ENCODE results near the gene VAV3. TPM values are rescaled to one million over a fixed set of nuclear protein-coding genes. Genes with fewer than 3 reads are reported as not detected.

Gene VAV3
- total RNA-seq, 1 experiment from 2014 or later: not detected

DNA sequence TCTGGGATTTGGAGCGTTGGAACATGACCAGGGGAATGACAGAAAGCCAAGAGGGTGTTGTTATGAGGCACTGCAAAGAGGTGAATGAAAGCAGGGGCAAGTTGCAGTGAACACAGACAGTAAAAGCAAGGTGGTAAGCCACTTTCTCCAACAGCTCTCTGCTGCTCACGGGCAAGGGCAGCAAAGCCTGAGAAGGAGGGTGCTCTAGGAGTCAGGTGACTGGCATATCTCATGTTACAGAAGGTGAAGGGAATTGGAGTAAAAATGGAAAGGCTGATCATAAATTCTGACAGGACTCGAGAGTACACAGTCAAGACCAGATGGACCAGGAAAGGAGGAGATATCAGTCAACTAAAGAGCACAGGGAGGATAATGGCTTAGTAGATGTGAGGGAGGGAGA is 14.5 kb downstream of the VAV3 start:
- intact Hi-C loops (cut with micrococcal nuclease): no loop called here
- Histone ChIP-seq H3K9me3 (ENCODE audit: control insufficient read depth in 1 of 2, insufficient read depth in 1 of 2, low read depth in 1 of 2, low read length in 2 of 2) (no peaks in the 10 kb centered on the region), H3K27ac (ENCODE audit: low read depth, low read length) (no peak overlapping the region), H3K27me3 (ENCODE audit: insufficient read depth, low read length) (peaks cover 48% of the 10 kb centered on the region), H3K9me2 (ENCODE audit: insufficient read depth) (no peaks in the 10 kb centered on the region), H3K9ac (ENCODE audit: low read length) (no peak overlapping the region), H4K20me1 (ENCODE audit: insufficient read depth) (no peaks in the 10 kb centered on the region), H3K36me3 (ENCODE audit: control insufficient read depth in 1 of 2, insufficient read depth in 2 of 2, low read length in 2 of 2) (no peaks in the 10 kb centered on the region), H3K4me1 (ENCODE audit: control insufficient read depth in 1 of 2, insufficient read depth in 2 of 2, low read length in 2 of 2) (no peaks in the 10 kb centered on the region), H3K79me2 (ENCODE audit: insufficient read depth, low read length) (no peaks in the 10 kb centered on the region), H3K4me2 (ENCODE audit: low read length) (no peak overlapping the region), H2AFZ (ENCODE audit: low read depth, low read length, poor library complexity, severe bottlenecking) (no peak overlapping the region), H3K4me3 (replicated peaks in 1 of 2; ENCODE audit: low read depth in 1 of 2, low read length in 2 of 2) (no peak overlapping the region)
- TF ChIP-seq FOSL1 (IDR thresholded peaks at IDR 0.05; ENCODE audit: low read depth) (no peak), SIN3A (IDR thresholded peaks at IDR 0.05; ENCODE audit: low read depth) (no peak), SP1 (IDR thresholded peaks at IDR 0.05; ENCODE audit: low read depth) (no peak), JUND (IDR thresholded peaks at IDR 0.05) (no peak), ZNF274 (IDR thresholded peaks at IDR 0.05; ENCODE audit: low read depth, low read length) (no peak), POLR2AphosphoS5 (IDR thresholded peaks at IDR 0.05; ENCODE audit: low read depth, low read length) (no peak), CBX3 (IDR thresholded peaks at IDR 0.05; ENCODE audit: low read depth) (no peak), EGR1 (IDR thresholded peaks at IDR 0.05; ENCODE audit: low read depth) (no peak), EZH2phosphoT487 (IDR thresholded peaks at IDR 0.05; ENCODE audit: borderline replicate concordance) (no peak), ELF1 (IDR thresholded peaks at IDR 0.05; ENCODE audit: borderline replicate concordance, low read depth) (no peak), YY1 (IDR thresholded peaks at IDR 0.05; ENCODE audit: extremely low read depth, insufficient replicate concordance, low read depth, low read length) (no peak), POLR2A (IDR thresholded peaks at IDR 0.05; ENCODE audit: borderline replicate concordance, extremely low read depth, insufficient read depth, insufficient read length) (no peak), TCF7L2 (IDR thresholded peaks at IDR 0.05; ENCODE audit: borderline replicate concordance, extremely low read depth, insufficient read depth, insufficient read length) (no peak), SRF (IDR thresholded peaks at IDR 0.05; ENCODE audit: low read depth) (no peak), EZH2 (IDR thresholded peaks at IDR 0.05) (no peak)
- TF ChIP-seq, protein P1, sequence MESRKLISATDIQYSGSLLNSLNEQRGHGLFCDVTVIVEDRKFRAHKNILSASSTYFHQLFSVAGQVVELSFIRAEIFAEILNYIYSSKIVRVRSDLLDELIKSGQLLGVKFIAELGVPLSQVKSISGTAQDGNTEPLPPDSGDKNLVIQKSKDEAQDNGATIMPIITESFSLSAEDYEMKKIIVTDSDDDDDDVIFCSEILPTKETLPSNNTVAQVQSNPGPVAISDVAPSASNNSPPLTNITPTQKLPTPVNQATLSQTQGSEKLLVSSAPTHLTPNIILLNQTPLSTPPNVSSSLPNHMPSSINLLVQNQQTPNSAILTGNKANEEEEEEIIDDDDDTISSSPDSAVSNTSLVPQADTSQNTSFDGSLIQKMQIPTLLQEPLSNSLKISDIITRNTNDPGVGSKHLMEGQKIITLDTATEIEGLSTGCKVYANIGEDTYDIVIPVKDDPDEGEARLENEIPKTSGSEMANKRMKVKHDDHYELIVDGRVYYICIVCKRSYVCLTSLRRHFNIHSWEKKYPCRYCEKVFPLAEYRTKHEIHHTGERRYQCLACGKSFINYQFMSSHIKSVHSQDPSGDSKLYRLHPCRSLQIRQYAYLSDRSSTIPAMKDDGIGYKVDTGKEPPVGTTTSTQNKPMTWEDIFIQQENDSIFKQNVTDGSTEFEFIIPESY (IDR thresholded peaks at IDR 0.05; ENCODE audit: extremely low read depth, insufficient replicate concordance, low read length): no peak
- TF ChIP-seq, protein P2, sequence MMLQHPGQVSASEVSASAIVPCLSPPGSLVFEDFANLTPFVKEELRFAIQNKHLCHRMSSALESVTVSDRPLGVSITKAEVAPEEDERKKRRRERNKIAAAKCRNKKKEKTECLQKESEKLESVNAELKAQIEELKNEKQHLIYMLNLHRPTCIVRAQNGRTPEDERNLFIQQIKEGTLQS (IDR thresholded peaks at IDR 0.05): no peak
- TF ChIP-seq, protein P3, sequence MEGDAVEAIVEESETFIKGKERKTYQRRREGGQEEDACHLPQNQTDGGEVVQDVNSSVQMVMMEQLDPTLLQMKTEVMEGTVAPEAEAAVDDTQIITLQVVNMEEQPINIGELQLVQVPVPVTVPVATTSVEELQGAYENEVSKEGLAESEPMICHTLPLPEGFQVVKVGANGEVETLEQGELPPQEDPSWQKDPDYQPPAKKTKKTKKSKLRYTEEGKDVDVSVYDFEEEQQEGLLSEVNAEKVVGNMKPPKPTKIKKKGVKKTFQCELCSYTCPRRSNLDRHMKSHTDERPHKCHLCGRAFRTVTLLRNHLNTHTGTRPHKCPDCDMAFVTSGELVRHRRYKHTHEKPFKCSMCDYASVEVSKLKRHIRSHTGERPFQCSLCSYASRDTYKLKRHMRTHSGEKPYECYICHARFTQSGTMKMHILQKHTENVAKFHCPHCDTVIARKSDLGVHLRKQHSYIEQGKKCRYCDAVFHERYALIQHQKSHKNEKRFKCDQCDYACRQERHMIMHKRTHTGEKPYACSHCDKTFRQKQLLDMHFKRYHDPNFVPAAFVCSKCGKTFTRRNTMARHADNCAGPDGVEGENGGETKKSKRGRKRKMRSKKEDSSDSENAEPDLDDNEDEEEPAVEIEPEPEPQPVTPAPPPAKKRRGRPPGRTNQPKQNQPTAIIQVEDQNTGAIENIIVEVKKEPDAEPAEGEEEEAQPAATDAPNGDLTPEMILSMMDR (IDR thresholded peaks at IDR 0.05 in 2 of 3, conservative IDR thresholded peaks at IDR 0.05 in 1 of 3; ENCODE audit: borderline replicate concordance in 1 of 3, insufficient read depth in 1 of 3, low read depth in 2 of 3, low read length in 2 of 3): no peak
- TF ChIP-seq, protein P4, sequence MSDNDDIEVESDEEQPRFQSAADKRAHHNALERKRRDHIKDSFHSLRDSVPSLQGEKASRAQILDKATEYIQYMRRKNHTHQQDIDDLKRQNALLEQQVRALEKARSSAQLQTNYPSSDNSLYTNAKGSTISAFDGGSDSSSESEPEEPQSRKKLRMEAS (IDR thresholded peaks at IDR 0.05): no peak
- POLR2A ChIA-PET: no interaction called here
- ATAC-seq (no peak), DNase-seq (ENCODE audit: low read depth, low spot score) (no peak)
- CTCF ChIA-PET: no interaction called here
- RAD21 ChIA-PET (ENCODE audit: low non-redundant PET in 1 of 2, low total read pairs in 2 of 2, uncharacterized antibody in 2 of 2, unreplicated experiment in 2 of 2): no interaction called here
- no TSS peak for BruUV-seq (replicated peaks)
